Measurements from ENCODE around the gene HTD2.

- TF ChIP-seq, protein P1, sequence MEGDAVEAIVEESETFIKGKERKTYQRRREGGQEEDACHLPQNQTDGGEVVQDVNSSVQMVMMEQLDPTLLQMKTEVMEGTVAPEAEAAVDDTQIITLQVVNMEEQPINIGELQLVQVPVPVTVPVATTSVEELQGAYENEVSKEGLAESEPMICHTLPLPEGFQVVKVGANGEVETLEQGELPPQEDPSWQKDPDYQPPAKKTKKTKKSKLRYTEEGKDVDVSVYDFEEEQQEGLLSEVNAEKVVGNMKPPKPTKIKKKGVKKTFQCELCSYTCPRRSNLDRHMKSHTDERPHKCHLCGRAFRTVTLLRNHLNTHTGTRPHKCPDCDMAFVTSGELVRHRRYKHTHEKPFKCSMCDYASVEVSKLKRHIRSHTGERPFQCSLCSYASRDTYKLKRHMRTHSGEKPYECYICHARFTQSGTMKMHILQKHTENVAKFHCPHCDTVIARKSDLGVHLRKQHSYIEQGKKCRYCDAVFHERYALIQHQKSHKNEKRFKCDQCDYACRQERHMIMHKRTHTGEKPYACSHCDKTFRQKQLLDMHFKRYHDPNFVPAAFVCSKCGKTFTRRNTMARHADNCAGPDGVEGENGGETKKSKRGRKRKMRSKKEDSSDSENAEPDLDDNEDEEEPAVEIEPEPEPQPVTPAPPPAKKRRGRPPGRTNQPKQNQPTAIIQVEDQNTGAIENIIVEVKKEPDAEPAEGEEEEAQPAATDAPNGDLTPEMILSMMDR (IDR thresholded peaks at IDR 0.05): no peak
- TF ChIP-seq CREB1 (CRISPR knock-in tag; IDR thresholded peaks at IDR 0.05): no peak
- TF ChIP-seq USF2 (CRISPR knock-in tag; IDR thresholded peaks at IDR 0.05): no peak
- TF ChIP-seq, protein P2, sequence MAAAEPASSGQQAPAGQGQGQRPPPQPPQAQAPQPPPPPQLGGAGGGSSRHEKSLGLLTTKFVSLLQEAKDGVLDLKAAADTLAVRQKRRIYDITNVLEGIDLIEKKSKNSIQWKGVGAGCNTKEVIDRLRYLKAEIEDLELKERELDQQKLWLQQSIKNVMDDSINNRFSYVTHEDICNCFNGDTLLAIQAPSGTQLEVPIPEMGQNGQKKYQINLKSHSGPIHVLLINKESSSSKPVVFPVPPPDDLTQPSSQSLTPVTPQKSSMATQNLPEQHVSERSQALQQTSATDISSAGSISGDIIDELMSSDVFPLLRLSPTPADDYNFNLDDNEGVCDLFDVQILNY (CRISPR knock-in tag; IDR thresholded peaks at IDR 0.05): no peak
- TF ChIP-seq E2F4 (CRISPR knock-in tag; IDR thresholded peaks at IDR 0.05; ENCODE audit: borderline replicate concordance, low read depth): no peak
- no peak for TF ChIP-seq E2F1 (CRISPR knock-in tag; IDR thresholded peaks at IDR 0.05)
Observed at GRCh38 chr3:58291671-58292338, 14.5 kb upstream of the HTD2 start.
